Upper lobe of right lung (tissue), 1 donor: Measurements from ENCODE around the gene ARSB. TPM values are rescaled to one million over a fixed set of nuclear protein-coding genes. Genes with fewer than 3 reads are reported as not detected.

Experiments used
- ATAC-seq: fragments of 200-7000 bp; cut with Tn5 transposase; one replicate; pipeline ENCODE4 v1.9.1; 2020; ENCODE audit warnings: mild to moderate bottlenecking, moderate library complexity
- DNase-seq: peaks from one replicate; pipeline ENCODE4 v3.0.0-alpha.2; 2020
- H3K27ac ChIP-seq: fragments of 200-600 bp; one replicate; pipeline ENCODE4 v1.8.0; 2022
- H3K27me3 ChIP-seq: fragments of 200-600 bp; one replicate; pipeline ENCODE4 v1.8.0; 2022; ENCODE audit warnings: mild to moderate bottlenecking
- H3K36me3 ChIP-seq: fragments of 200-600 bp; one replicate; pipeline ENCODE4 v1.8.0; 2022
- H3K4me1 ChIP-seq: fragments of 200-600 bp; one replicate; pipeline ENCODE4 v1.8.0; 2022
- H3K4me3 ChIP-seq: fragments of 200-600 bp; one replicate; pipeline ENCODE4 v1.8.0; 2022; ENCODE audit warnings: mild to moderate bottlenecking
- H3K9me3 ChIP-seq: fragments of 200-600 bp; one replicate; pipeline ENCODE4 v1.8.0; 2022
- intact Hi-C: fragments of 100-400 bp; cut with DNase I; formaldehyde crosslinking; loops from one replicate; pipeline ENCODE4 v1.11.0; 2022
- total RNA-seq: library from RNA; stranded (reverse); fragmentation: NEBNext Ultra II Directional; extraction: Animal tissue kit (Norgen Biotek cat#: 25700); gene quantifications from one replicate; pipeline ENCODE4 v1.2.1, GENCODE V29; 2021
- TF ChIP-seq, protein P1 (sequence below): fragments of 200-600 bp; IDR thresholded peaks from one replicate; pipeline ENCODE4 v1.8.0; 2022; ENCODE audit warnings: antibody characterized with exemption
- donor health status: DM: no; HTN: yes; CAD: no; lungs with severe emphysema.

The ARSB gene
- total RNA-seq, 1 donor from 2014 or later: 15.8 TPM

DNA sequence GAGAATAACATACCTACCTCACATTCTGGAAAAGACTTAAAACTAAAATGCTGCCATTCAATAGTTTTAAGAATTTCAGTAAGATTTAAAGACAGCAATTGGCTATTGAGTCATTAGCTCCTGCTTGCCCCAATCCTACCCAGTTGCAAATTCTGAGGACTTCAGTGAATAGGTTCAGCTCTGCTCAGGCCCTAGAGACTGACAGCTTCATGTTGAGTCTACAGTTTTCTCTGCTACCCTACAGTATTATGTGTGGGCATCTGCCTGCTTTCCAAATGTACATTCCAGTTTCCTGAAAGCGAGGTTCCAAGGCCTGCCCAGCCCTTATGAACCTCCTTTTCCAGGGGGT lies 61.5 kb downstream of the ARSB start:
- H3K27me3 ChIP-seq: no peaks in the 10 kb centered on the region
- ATAC-seq: no peak
- no peaks in the 10 kb centered on the region for H3K36me3 ChIP-seq
- no peak overlapping the region for H3K27ac ChIP-seq
- H3K9me3 ChIP-seq: no peaks in the 10 kb centered on the region
- DNase-seq: no peak
- TF ChIP-seq, protein P1, sequence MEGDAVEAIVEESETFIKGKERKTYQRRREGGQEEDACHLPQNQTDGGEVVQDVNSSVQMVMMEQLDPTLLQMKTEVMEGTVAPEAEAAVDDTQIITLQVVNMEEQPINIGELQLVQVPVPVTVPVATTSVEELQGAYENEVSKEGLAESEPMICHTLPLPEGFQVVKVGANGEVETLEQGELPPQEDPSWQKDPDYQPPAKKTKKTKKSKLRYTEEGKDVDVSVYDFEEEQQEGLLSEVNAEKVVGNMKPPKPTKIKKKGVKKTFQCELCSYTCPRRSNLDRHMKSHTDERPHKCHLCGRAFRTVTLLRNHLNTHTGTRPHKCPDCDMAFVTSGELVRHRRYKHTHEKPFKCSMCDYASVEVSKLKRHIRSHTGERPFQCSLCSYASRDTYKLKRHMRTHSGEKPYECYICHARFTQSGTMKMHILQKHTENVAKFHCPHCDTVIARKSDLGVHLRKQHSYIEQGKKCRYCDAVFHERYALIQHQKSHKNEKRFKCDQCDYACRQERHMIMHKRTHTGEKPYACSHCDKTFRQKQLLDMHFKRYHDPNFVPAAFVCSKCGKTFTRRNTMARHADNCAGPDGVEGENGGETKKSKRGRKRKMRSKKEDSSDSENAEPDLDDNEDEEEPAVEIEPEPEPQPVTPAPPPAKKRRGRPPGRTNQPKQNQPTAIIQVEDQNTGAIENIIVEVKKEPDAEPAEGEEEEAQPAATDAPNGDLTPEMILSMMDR: no peak
- H3K4me3 ChIP-seq: no peak overlapping the region
- intact Hi-C loops: no loop called here
- no peaks in the 10 kb centered on the region for H3K4me1 ChIP-seq

DNA sequence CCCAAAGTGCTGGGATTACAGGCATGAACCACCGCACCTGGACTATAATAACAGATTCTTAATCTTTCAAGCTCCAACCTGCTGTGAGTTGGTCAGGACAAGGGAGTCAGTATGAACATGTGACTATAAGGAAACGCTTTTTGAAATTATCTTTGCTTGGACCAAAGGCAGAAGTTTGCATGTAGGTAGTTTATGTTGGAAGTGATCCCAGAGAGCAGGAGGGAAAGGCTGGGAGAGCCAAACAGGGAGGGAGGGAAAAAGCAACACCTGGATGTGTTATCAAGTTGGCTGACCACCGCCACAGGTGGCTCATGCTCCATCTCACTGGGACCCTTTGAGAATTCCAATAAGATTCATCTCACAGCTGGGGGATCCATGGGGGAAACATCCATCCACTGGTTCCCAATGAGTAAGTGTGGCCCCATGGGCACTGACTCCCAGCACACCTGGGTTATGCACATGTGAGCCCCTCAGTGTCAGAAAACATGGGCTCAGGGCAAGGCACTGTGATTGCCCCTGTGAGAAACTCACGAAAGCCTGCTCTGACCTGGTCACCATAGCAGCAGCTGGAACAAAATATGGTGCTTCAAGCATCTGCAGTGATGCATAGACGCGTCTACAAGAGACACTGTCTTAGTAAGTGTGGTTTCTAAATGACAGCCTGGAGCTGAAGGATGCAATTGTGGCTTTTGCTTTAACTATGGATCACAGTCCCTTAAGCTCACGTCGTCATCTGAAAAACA lies 62.1 kb downstream of the ARSB start:
- DNase-seq (no peak), ATAC-seq (no peak)
- H3K36me3 ChIP-seq: no peaks in the 10 kb centered on the region
- no peaks in the 10 kb centered on the region for H3K9me3 ChIP-seq
- TF ChIP-seq, protein P1: no peak
- intact Hi-C loops: no loop called here
- no peaks in the 10 kb centered on the region for H3K27me3 ChIP-seq
- H3K4me1 ChIP-seq: no peaks in the 10 kb centered on the region
- H3K27ac ChIP-seq: no peak overlapping the region
- H3K4me3 ChIP-seq: no peak overlapping the region

DNA sequence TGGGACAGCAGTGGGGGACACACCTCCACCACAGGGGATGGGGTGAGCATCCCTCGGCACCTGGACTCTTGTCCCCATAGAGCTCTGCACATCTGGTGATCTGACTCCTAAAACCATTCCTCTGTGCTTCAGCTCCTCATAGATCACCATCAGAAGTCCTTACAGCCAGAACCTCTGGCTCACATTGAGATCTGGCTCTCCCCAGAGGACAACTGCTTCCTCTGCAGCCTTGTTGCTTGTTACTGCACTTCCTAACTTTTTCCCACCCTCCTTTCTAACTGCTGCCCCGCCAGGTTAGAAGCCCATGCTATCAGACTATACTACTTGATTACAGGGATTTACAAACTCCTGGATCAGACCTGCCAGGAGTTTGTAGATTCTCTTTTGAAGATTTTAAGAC lies 64.5 kb downstream of the ARSB start:
- no peak for DNase-seq
- Histone ChIP-seq H3K4me3 (no peak overlapping the region), H3K9me3 (no peaks in the 10 kb centered on the region), H3K4me1 (no peaks in the 10 kb centered on the region), H3K27me3 (no peaks in the 10 kb centered on the region), H3K36me3 (no peaks in the 10 kb centered on the region), H3K27ac (no peak overlapping the region)
- TF ChIP-seq, protein P1: peak; percentile 11
- intact Hi-C loops: no loop called here
- ATAC-seq: no peak

DNA sequence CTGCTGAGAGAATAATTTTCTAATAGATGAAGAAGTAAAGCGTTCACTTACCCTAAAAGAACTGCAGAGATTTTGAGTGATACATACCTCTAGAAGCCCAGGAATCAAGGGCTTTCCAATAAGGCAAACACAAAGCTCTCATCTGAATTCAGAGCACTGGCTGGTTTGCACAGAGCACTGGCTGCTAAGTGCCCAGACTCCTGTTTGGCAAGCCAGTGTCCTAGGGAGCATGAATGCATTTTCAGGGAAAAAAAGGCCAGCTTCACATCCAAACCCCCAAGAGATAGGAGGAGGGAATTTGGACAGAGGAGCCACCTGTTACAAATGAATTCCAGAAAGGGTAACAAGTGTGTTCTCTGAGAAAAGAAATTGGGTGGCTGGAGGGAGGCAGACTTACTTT lies 65.3 kb downstream of the ARSB start:
- TF ChIP-seq, protein P1: no peak
- H3K4me1 ChIP-seq: no peaks in the 10 kb centered on the region
- no peaks in the 10 kb centered on the region for H3K36me3 ChIP-seq
- intact Hi-C loops: no loop called here
- DNase-seq (no peak), ATAC-seq (no peak)
- no peaks in the 10 kb centered on the region for H3K27me3 ChIP-seq
- no peaks in the 10 kb centered on the region for H3K9me3 ChIP-seq
- H3K27ac ChIP-seq: no peak overlapping the region
- H3K4me3 ChIP-seq: no peak overlapping the region

DNA sequence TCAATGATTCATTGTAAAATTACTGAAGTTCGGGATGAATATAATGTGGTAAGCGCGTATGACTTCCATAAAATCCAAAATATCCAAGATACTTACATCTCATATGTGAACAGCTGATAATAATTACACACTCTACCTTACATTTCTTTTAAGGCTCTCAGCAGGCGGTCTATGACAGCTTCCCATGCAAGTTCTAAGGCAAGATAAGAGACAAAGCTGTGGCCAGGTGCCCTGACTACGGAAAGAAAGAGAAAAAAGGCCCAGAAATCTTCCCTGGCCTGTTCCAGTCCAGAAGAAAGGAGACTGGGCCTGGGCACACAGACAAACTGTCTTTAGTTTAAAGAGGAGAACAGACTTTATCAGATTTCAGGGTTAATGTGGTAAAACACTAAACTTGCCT lies 69.1 kb downstream of the ARSB start:
- no peaks in the 10 kb centered on the region for H3K27me3 ChIP-seq
- no peaks in the 10 kb centered on the region for H3K9me3 ChIP-seq
- no peak for DNase-seq
- H3K4me3 ChIP-seq: no peak overlapping the region
- TF ChIP-seq, protein P1: no peak
- intact Hi-C loops: no loop called here
- no peaks in the 10 kb centered on the region for H3K4me1 ChIP-seq
- no peak overlapping the region for H3K27ac ChIP-seq
- no peaks in the 10 kb centered on the region for H3K36me3 ChIP-seq
- ATAC-seq: no peak

DNA sequence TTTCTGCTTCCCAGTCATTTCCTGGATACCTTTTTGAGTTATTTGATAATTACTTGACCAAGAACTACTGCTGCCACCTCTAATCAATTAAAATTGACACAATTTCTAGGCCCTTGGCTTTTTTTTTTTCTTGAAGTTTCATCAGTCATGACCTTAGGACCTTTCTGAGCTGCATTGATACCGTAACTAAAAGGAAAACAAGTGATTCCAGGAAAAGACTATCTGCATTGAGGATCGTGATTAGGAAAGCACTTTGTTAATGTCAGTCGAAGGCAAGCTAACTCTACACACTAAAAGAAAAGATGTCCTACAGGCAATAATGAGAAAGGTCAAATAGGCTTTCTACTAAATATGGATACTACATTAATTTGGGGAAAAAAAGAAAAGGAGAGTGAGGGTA lies 69.9 kb downstream of the ARSB start:
- DNase-seq (no peak), ATAC-seq (no peak)
- Histone ChIP-seq H3K4me3 (no peak overlapping the region), H3K27me3 (no peaks in the 10 kb centered on the region), H3K9me3 (no peaks in the 10 kb centered on the region), H3K4me1 (no peaks in the 10 kb centered on the region), H3K27ac (no peak overlapping the region), H3K36me3 (no peaks in the 10 kb centered on the region)
- TF ChIP-seq, protein P1: no peak
- intact Hi-C loops: no loop called here
